ENCODE data around the gene AKAP1. TPM values are rescaled to one million over a fixed set of nuclear protein-coding genes. Genes with fewer than 3 reads are reported as not detected.

The AKAP1 gene
- total RNA-seq, 2 experiments from 2014 or later: 20.3 to 23.1 TPM

GRCh38 chr17:57144567-57144966, 59.5 kb downstream of the AKAP1 start:
- TF ChIP-seq, protein P1, sequence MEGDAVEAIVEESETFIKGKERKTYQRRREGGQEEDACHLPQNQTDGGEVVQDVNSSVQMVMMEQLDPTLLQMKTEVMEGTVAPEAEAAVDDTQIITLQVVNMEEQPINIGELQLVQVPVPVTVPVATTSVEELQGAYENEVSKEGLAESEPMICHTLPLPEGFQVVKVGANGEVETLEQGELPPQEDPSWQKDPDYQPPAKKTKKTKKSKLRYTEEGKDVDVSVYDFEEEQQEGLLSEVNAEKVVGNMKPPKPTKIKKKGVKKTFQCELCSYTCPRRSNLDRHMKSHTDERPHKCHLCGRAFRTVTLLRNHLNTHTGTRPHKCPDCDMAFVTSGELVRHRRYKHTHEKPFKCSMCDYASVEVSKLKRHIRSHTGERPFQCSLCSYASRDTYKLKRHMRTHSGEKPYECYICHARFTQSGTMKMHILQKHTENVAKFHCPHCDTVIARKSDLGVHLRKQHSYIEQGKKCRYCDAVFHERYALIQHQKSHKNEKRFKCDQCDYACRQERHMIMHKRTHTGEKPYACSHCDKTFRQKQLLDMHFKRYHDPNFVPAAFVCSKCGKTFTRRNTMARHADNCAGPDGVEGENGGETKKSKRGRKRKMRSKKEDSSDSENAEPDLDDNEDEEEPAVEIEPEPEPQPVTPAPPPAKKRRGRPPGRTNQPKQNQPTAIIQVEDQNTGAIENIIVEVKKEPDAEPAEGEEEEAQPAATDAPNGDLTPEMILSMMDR (IDR thresholded peaks at IDR 0.05): no peak
- Histone ChIP-seq H3K4me3 (ENCODE audit: low read length) (no peak overlapping the region), H3K27me3 (ENCODE audit: control insufficient read depth in 1 of 2, insufficient read depth in 2 of 2, low read length in 2 of 2) (peaks cover 0 to 2% of the 10 kb centered on the region in 2 experiments), H3K9me3 (ENCODE audit: control insufficient read depth in 1 of 2, insufficient read depth in 1 of 2, low read length in 2 of 2) (no peaks in the 10 kb centered on the region), H3K4me1 (ENCODE audit: insufficient read depth, low read length) (no peaks in the 10 kb centered on the region), H3K36me3 (ENCODE audit: insufficient read depth, low read length) (no peaks in the 10 kb centered on the region), H3K27ac (ENCODE audit: low read depth in 1 of 2, low read length in 2 of 2) (no peak overlapping the region)
- CTCF ChIA-PET: no interaction called here
- no peaks in the 10 kb centered on the region for H3K36me3 Mint-ChIP-seq (ENCODE audit: low read depth)
- H3K27ac Mint-ChIP-seq: no peak overlapping the region
- peaks cover 5% of the 10 kb centered on the region for H3K27me3 Mint-ChIP-seq
- no peaks in the 10 kb centered on the region for H3K9me3 Mint-ChIP-seq
- no peaks in the 10 kb centered on the region for H3K4me1 Mint-ChIP-seq (ENCODE audit: low read depth)
- intact Hi-C loops (cut with DNase I, micrococcal nuclease): no loop called here
- DNase-seq (no peak), ATAC-seq (ENCODE audit: poor library complexity) (no peak)
- POLR2A ChIA-PET: no interaction called here
- H3K4me3 Mint-ChIP-seq: no peak overlapping the region

- H3K4me1 ChIP-seq (ENCODE audit: insufficient read depth, low read length): no peaks in the 10 kb centered on the region
- Mint-ChIP-seq H3K4me3 (no peak overlapping the region), H3K4me1 (ENCODE audit: low read depth) (no peaks in the 10 kb centered on the region), H3K27me3 (peaks cover 5% of the 10 kb centered on the region), H3K9me3 (no peaks in the 10 kb centered on the region), H3K36me3 (ENCODE audit: low read depth) (no peaks in the 10 kb centered on the region), H3K27ac (no peak overlapping the region)
- H3K9me3 ChIP-seq (ENCODE audit: control insufficient read depth in 1 of 2, insufficient read depth in 1 of 2, low read length in 2 of 2): no peaks in the 10 kb centered on the region
- ChIA-PET POLR2A (no interaction called here), CTCF (no interaction called here)
- intact Hi-C loops (cut with DNase I, micrococcal nuclease): no loop called here
- H3K27me3 ChIP-seq (ENCODE audit: control insufficient read depth in 1 of 2, insufficient read depth in 2 of 2, low read length in 2 of 2): peaks cover 0 to 2% of the 10 kb centered on the region in 2 experiments
- ATAC-seq (ENCODE audit: poor library complexity) (no peak), DNase-seq (no peak)
- H3K27ac ChIP-seq (ENCODE audit: low read depth in 1 of 2, low read length in 2 of 2): no peak overlapping the region
- no peak overlapping the region for H3K4me3 ChIP-seq (ENCODE audit: low read length)
- TF ChIP-seq, protein P1 (IDR thresholded peaks at IDR 0.05): no peak
- no peaks in the 10 kb centered on the region for H3K36me3 ChIP-seq (ENCODE audit: insufficient read depth, low read length)
Observed at GRCh38 chr17:57145347-57145746, 60.3 kb downstream of the AKAP1 start.

- Histone ChIP-seq H3K27me3 (ENCODE audit: control insufficient read depth in 1 of 2, insufficient read depth in 2 of 2, low read length in 2 of 2) (peaks cover 0 to 2% of the 10 kb centered on the region in 2 experiments), H3K4me3 (ENCODE audit: low read length) (no peak overlapping the region), H3K4me1 (ENCODE audit: insufficient read depth, low read length) (no peaks in the 10 kb centered on the region), H3K36me3 (ENCODE audit: insufficient read depth, low read length) (no peaks in the 10 kb centered on the region), H3K27ac (ENCODE audit: low read depth in 1 of 2, low read length in 2 of 2) (no peak overlapping the region), H3K9me3 (ENCODE audit: control insufficient read depth in 1 of 2, insufficient read depth in 1 of 2, low read length in 2 of 2) (no peaks in the 10 kb centered on the region)
- H3K4me1 Mint-ChIP-seq (ENCODE audit: low read depth): no peaks in the 10 kb centered on the region
- no peaks in the 10 kb centered on the region for H3K36me3 Mint-ChIP-seq (ENCODE audit: low read depth)
- no peaks in the 10 kb centered on the region for H3K9me3 Mint-ChIP-seq
- H3K4me3 Mint-ChIP-seq: no peak overlapping the region
- POLR2A ChIA-PET: no interaction called here
- intact Hi-C loops (cut with DNase I, micrococcal nuclease): no loop called here
- H3K27ac Mint-ChIP-seq: no peak overlapping the region
- ATAC-seq (ENCODE audit: poor library complexity) (no peak), DNase-seq (no peak)
- H3K27me3 Mint-ChIP-seq: peaks cover 5% of the 10 kb centered on the region
- CTCF ChIA-PET: no interaction called here
- TF ChIP-seq, protein P1 (IDR thresholded peaks at IDR 0.05): no peak
Observed at GRCh38 chr17:57146273-57146672, 61.2 kb downstream of the AKAP1 start.

All from CD4-positive, alpha-beta T cell (primary cell).